GM21423 (cell line): Measurements from ENCODE around the gene NR2F1-AS1.
A peak's percentile ranks its signal among the peaks of the same experiment; 100 is the strongest.

Source experiments
- ATAC-seq: cut with Tn5 transposase; IDR thresholded peaks from one replicate; pipeline ENCODE4 v1.9.1; 2021; ENCODE audit warnings: mild to moderate bottlenecking, moderate library complexity; ENCODE audit not compliant: unreplicated experiment

The NR2F1-AS1 gene

DNA sequence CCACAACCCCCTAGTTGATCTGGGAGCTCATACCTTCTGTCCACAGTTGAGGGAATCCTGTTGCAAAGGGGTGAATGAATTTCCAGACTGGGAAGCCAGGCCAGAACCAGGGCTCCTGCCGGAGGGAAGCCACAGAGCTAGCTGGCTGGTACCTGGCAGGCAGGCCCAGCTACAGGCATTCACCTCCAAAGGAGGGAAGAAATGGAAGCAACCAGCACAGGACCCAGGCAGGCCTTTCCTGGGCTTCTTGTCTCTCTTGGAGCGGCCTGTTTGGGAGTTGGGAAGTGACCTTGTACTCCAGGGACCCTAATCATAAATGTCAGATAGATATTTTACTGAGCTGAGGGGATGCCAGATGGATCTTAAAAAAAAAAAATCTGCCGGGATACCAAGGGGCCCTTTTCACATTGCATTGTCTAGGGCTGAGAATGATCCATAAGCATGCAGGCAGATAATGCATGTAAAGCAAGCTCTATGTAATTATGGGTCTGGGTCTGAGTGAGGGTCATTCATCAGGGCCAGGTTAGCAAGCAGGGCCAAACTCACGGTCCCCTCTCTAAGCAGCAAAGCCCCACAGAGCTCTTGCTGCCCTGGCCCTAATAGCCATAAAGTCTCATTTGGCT is 10.4 kb upstream of the NR2F1-AS1 start:
- ATAC-seq = no peak

DNA sequence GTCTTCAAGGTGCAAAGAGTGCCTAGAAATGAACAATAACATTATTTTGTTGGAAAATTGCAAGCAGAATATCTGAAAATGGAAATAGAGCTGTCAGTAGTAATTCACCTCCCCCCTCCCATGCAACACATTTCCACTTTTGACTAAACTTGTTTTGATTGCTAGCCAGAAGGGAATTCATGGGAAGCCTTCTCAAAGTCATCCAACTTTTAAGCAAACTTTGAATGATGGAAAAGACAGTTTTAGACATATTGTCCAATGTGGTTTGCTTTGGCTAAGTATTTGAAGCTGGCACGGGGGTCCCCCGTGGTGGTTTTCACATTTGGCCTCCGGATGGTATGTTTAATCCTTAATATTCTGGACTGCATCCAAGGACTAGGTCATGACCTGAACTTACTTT is 9.5 kb upstream of the NR2F1-AS1 start:
- ATAC-seq = no peak

DNA sequence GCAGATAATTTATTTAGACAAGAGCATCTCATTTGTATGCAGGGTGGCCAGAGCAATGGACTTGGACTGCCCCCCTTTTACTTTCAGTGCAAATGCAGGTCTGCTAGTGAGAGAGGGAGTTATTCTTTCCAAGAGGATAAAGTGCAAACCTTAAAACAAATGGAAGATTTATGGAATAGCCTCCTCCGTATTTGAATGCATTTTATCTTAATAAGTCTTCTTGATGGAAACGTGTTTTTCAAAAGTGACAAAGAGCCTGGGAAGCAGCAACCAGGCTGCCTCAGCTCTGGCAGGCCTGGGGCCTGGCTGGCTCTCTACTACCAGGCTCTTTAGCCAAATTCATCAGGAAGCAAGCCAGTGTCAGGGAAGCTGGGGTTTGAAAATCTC is 8.8 kb upstream of the NR2F1-AS1 start:
- no peak for ATAC-seq

DNA sequence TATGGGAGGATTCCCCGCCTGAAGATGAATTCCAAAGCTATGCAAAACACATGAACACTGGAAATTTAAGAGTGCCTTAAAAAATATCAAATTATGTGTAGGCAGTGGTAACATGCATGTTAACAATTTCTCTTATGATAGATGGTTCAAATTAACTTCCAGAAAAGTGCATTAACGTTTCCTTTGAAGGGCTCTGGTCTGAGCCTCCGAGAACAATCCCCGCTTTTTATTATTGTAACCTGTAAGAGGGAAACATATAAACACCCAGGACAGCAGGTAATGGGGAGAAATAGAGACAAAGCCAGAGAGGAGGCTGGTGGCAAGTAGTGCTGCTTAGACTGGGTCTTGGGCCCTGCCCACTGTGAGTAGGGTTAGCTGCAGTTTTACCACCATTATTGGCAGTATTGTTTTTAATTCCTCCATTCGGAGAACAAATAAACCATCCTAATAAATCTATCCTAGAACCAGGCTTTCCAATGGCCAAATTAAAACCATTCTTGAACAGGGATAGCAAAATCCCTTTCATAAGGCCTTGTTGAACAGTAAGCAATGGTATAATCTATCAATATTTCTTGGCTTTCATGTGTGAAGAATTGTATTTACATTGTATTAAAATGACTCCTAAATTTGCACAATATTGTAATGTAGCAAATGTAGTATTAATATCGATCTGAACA is 8.3 kb upstream of the NR2F1-AS1 start:
- no peak for ATAC-seq

DNA sequence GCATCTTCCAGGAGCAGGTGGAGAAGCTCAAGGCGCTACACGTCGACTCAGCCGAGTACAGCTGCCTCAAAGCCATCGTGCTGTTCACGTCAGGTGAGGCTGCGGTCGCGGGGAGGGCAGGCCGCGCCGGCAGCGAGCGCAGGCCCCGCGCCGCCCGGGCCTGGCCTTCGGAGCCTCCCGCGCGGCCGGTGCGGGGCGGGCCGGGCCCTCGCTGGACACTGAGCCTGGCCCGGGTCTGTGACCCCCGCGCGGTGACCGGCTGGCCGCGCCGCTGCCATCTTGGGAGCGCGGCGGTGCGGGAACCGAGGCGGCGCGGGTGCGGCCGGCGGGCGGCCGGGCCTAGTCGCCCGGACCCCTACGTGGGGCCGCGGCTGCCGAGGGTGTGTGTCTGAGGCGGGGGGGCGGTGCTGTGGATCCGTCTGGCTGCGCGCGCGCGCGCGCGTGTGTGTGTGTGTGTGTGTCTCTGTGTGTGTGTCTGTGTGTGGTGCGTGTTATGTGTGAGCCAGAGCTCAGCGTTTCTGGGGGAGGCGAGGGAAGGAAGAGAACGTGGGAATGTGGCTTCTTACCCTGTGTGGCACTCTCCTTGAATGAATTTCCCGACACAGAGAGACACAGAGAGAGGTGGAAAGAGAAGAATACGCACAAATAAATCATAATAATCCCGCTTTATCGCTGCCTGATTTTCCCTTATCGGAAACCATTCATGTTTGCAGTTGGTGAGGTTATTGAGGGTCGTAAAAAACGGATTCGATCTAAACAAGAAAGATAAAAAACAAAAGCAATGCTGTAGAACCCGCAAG is 7.5 kb upstream of the NR2F1-AS1 start:
- no peak for ATAC-seq

DNA sequence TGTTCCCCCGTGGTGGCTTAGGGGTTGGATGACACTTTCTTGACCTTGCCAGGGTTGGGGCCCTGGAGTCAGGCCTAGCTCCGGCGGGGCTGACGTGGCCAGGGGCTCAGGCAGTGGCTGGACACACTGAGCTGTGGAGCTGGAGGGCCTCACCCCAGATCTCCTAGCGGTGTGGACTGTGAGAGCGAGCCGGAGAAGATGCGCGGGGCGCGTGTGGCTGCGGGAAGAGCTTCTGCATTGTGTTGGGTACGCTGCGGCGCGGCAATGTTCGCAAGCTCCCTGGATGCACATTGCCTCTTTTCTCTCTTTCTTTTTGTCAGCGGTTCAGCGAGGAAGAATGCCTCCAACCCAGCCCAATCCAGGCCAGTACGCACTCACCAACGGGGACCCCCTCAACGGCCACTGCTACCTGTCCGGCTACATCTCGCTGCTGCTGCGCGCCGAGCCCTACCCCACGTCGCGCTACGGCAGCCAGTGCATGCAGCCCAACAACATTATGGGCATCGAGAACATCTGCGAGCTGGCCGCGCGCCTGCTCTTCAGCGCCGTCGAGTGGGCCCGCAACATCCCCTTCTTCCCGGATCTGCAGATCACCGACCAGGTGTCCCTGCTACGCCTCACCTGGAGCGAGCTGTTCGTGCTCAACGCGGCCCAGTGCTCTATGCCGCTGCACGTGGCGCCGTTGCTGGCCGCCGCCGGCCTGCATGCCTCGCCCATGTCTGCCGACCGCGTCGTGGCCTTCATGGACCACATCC is 6.8 kb upstream of the NR2F1-AS1 start:
- ATAC-seq = no peak

DNA sequence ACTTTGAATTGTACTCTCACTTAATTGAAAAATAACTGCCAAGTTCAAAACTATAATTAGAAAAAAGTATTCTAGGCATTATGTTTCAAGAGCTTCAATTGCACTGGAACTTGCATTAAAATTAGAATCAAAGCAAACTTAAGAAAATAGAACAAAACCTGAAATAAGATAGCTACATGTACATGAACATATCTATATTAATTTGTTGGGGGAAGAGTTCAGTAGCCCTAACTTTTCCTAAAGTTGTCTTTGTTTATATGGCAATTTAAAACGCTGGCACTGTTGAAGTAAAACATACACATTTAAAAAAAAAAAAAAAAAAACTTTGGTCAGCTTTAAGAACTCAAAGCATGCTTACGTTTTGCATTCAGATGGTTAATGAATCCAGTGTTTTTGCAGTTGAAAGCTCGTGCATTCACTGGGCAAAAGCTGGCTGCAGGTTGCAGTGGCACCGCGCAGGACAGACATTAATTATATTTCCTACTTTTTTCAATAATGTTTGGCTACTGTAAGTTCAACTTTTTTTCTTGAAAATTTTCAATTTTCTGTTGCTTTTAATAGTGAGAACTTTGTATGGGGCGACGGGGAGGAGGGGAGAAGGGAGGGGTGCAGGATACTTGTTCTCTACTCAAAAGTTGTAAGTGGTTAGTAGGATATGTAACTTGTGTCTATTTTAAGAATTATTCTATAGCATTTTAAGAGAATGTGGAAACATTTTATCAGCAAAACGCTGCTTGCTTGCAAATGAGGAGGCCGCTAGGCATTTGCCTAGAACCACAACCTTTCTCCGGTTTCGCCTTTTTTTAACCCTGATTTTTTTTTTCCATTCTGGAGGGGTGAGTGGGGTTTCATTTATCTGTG is 5.9 kb upstream of the NR2F1-AS1 start:
- no peak for ATAC-seq

DNA sequence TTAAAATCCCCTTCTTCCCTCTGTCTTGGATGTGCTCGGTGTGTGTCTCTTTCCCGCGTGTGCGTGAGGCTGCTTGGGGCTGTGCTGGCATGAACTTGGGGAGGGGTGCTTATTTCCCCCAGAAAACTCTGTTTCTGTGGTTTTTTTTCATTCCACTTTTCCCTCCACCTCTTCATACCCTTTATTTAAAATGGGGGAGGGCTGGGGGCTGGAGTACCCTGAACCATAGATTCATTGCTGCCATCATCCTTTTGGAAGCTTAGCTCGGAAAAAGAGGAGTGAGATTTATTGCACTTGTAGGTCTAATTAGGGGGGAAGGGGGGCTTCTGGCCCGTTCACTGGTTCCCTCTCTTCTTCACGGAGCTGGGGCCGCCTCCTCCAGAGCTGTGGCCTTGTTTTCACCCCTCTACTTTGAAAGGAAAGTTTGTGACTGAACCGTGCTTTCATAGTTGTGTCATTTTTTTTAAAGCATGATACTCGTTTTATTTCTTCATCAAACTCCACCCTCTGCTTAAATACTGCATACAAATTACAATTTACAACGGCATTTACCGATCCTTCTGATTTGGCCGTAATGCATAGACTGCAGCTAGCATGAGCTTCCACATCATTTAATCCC is 4.9 kb upstream of the NR2F1-AS1 start:
- no peak for ATAC-seq

DNA sequence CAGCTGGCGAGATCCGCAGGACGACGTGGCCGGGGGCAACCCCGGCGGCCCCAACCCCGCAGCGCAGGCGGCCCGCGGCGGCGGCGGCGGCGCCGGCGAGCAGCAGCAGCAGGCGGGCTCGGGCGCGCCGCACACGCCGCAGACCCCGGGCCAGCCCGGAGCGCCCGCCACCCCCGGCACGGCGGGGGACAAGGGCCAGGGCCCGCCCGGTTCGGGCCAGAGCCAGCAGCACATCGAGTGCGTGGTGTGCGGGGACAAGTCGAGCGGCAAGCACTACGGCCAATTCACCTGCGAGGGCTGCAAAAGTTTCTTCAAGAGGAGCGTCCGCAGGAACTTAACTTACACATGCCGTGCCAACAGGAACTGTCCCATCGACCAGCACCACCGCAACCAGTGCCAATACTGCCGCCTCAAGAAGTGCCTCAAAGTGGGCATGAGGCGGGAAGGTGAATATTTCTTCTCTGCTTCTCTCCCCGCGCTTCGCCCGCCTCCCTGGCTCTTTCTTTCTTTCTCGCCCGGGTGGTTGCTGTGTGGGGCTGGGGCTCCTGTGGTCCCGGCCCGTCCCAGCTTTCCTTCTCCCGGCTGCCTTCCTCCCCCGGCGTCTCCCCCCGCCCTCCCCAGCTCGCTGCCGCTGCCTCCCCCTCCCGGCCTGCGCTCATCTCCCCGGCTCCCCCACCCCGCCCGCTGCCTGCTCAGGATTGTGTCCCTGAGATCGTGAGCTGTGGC is 4.2 kb upstream of the NR2F1-AS1 start:
- no peak for ATAC-seq

DNA sequence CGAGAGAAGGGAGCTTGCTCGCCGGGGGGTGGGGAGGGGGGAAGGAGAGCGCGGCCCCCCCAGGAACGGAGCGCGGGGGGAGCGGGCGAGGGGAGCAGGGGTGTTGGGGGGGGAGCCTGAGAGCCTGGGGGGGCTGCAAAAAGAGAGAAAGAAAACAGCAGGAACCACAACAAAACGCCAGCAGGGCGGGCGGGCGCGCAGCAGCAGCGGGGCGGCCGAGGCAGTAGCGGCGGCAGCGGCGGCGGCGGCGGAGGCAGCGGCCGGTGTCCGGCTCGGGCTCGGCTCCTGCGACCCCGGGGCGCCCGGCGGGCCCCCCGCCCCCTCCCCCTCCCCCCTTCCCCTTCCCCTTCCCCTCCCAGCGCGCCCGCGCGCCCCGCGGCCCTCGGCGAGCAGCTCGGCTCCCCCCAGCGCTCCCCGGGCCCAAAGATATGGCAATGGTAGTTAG is 3.6 kb upstream of the NR2F1-AS1 start:
- ATAC-seq = no peak

DNA sequence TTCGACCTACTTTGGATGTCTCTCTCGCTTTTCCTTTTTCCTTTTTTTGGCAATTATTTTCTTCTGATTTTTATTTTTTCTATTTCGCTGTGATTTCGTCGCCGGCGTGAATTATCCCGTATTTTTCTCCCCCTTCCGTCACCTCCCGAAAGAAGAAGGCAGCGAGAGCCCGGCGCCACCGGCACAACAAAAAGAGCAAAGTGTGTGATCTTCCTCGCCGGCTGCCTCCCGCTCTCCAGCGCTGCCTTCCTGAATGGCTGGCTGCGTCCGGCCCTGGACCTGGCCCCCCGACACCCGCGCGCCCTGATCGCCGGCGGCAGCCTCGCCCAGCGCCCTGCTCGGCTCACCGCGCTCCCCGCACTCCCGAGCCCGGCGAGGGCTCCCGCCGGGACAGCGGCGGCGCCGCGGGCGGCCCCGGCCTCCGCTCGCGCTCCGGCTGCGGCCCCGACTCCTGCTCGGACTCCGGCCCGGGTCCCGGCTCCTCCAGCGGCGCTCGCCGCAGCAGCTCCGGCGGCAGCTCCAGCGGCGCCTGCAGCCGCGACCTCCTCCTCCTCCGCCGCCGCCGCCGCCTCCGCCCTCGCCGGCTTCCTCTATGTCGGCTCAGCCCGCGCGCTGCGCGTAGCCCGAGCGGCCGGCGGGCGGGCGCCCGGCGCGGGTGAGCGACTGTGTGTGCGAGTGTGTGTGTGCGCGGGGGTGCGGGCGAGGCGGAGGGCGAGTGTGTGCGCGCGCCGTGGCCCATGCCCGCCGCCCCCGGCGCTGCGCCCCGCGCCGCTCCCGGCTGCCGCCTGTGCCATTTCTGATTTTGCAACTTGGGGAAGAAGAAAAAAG is 3.0 kb upstream of the NR2F1-AS1 start:
- ATAC-seq = peak; percentile 28

DNA sequence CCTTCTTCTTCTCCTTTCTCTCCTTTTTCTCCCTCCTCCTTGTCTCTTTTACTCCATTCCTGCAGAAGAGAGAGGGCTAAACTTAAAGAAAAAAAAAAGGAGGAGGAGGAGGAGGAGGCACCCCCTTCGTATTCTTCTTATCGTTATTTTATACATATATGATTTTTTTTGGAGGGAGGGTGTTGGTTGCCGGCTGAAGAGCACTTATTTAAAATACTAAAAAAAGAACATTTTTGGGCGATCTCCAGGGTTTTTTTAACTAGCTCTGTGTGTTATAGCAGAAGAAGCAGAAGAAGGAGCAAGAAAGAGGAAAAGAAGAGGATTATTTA is 2.4 kb upstream of the NR2F1-AS1 start:
- ATAC-seq = no peak

DNA sequence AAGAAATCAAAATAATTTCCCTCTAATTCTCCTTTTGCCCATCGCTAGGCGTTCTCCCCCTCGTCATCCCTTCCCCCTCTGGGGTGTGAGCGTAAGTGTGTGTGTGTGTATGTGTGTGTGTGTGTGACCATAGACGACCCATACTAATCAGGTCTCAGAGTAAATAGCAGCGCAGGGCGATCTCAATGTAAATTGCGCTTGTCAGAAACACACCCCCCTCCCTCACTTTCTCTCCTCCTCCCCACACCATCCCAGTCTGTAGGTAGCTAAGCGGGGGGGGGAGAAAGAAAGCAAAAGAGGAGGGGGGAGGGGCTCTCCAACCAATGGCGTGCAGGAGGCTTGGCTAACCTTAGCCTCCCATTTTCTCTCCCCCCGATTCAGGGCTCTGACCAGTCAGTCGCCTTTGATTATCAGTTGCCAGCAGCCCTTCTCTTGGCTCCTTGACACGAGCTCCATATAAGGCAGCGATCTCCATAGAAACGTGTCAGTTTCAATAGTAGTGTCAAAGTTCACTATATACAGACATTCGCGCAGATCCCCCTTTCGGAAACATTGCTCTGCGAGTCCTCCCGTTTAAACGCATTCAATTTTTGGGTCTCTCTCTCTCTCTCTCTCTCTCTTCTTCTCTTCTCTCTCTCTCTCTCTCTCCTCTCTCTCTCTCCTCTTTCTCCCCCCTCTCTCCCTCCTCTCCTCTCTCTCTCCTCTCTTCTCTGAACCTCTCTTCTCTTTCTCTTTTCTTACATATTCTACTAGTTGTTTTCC is 1.8 kb upstream of the NR2F1-AS1 start, which contains the start of gene NR2F1:
NR2F1 (plus strand) TSS at position 546 of the 762 bp plus-strand sequence. CDS start 1,802 bp downstream, outside the sequence.
- no peak for ATAC-seq

DNA sequence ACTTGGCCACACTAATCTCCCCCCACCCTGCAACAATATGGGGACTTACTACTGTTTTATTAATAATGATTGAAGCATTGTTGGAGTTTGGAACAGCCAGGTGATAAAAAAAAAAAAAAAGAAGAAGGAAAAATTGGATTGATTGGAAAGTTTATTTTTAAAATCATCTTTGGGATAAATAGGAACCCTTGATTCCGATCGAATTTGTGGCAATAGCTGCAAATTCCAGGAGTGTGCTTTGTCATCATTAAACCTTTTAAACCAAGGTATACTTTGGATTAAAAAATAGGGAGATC is 1.1 kb upstream of the NR2F1-AS1 start:
- no peak for ATAC-seq

DNA sequence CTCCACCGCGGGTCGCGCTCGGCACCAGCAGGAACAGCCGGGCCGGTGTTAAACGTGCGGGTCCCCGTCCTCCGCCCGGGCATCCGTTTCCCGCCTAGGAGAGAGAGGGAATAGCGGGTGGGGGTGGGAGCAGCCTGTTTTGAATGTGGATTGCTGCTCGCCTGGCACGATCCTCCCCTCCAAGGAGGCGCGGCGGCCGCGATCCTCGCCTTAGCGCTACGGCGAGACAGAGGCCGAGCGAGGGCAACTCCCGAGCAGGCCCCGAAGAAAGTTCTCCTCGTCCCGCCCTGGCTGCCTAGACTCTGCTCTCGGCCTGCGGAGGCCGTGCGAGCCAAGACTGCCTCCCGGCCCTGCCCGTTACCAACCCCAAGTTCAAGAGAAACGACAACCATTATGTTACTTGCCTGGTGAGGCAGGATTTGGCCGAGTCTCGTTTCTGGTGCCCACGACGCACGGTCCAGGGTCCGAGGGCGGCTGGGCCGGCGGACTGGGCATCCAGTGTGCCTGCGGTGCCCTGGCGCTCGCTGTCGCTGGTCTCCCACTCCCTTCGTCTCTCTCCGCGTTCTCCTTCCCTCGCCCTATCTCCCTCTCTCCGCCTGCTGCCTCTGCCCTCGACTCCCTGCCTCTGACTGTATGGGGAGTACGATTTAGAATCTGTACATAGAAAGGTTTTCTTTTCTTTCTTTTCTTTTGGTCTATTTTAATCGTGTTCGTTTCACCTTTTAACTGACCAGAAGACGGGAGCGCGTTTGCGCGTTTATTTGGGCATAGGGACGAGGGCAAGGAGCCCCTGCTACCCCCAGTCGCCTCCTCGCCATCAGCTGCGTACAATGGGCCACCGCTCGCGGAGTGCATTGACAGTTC is 724 bp downstream of the NR2F1-AS1 start:
- no peak for ATAC-seq

DNA sequence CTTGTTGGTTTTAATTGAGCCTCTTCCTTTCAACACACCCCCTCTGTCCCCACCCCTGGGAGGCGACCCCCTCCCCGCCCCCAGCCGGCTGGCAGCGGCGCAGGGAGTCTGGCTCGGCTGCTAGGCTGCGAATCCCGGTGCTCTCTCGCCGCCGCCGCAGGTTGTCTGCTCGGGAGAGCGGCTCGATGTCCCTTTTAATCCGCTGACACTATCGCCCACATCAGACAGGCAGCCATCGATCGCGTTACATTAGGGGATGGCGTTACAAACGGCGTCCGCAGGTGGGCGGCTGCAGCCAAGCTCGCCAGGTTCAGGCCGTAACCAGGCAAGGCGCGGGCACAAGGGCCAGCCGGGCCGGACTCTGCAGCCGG is 1.3 kb downstream of the NR2F1-AS1 start:
- no peak for ATAC-seq
